Measurements from ENCODE around the gene TBC1D22B. TPM values are rescaled to one million over a fixed set of nuclear protein-coding genes. Genes with fewer than 3 reads are reported as not detected.

Gene TBC1D22B
- total and polyA plus RNA-seq, 2 of the 13 experiments (the other 11 are each of a cell fraction or from before 2014, with no cell fraction given): 9.7 to 12.9 TPM

DNA sequence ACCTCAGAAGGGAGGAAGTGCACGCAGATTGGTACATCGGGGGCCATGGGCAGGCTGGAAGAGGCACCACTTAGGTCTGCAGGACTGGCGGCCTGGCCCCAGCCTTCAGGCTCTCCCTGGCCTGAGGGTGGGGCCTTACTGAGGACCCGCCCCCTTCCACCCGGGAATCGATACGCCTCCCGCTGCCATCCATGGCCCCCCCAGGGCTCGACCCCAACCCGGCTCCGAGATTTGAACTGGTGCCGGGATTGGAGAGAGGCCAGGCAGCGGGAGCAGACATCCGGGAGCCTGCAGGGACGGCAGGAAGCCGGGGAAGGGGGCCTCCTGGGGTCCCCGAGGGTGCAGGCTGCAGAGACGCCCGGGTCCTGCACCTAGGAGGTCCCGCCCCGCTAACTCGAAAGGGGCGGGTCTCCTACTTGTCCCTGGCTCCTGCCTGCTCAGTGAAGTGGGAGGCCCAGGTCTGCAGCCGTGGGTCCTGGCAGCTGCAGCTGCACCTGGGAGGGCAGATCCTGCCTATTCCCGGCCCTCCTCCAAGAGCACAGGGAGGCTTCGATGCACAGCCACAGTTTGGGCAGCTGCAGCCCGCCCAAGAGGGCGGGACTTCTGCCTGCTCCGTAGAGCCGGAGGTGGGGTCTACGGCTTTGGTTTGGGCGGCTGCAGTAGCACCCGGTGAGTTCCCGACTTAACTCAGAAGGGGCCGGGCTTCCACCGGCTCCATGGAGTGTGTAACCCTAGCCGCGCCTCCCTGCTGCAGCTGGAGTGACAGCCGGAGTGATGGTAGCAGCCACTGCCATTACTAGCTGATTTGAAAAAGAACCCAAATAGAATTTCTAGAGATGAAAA, 35.2 kb upstream of the TBC1D22B start (continued):
- 0 out of 2 replicates have a peak, but pooled peaks have one; percentile 11 for TF ChIP-seq ZSCAN25 (CRISPR knock-in tag; IDR thresholded peaks at IDR 0.05)
- TF ChIP-seq NR2F1 (CRISPR knock-in tag; IDR thresholded peaks at IDR 0.05): 0 out of 4 replicates have a peak, but pooled peaks of 1 of the 2 experiments have one; percentile 11
- TF ChIP-seq MBNL3 (CRISPR knock-in tag; conservative IDR thresholded peaks at IDR 0.05): no peak
- TF ChIP-seq SOX6 (IDR thresholded peaks at IDR 0.05): no peak
- peak; percentile 47 for TF ChIP-seq SOX6 (CRISPR knock-in tag; IDR thresholded peaks at IDR 0.05)
- TF ChIP-seq, protein P1, sequence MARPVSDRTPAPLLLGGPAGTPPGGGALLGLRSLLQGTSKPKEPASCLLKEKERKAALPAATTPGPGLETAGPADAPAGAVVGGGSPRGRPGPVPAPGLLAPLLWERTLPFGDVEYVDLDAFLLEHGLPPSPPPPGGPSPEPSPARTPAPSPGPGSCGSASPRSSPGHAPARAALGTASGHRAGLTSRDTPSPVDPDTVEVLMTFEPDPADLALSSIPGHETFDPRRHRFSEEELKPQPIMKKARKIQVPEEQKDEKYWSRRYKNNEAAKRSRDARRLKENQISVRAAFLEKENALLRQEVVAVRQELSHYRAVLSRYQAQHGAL (CRISPR knock-in tag; IDR thresholded peaks at IDR 0.05; ENCODE audit: not compliant biosample characterization): no peak
- peak; percentile 58 for TF ChIP-seq RBM39 (IDR thresholded peaks at IDR 0.05; ENCODE audit: low read depth, low read length, poor library complexity, severe bottlenecking)
- TF ChIP-seq SMAD3 (CRISPR knock-in tag; IDR thresholded peaks at IDR 0.05): 0 out of 2 replicates have a peak, but pooled peaks have one; percentile 57
- 0 out of 2 replicates have a peak, but pooled peaks have one; percentile 31 for TF ChIP-seq ZFP41 (CRISPR knock-in tag; IDR thresholded peaks at IDR 0.05; ENCODE audit: borderline replicate concordance)
- TF ChIP-seq SMAD1 (CRISPR knock-in tag; IDR thresholded peaks at IDR 0.05; ENCODE audit: borderline replicate concordance, low read depth): 0 out of 2 replicates have a peak, but pooled peaks have one; percentile 56
- TF ChIP-seq ZNF619 (CRISPR knock-in tag; IDR thresholded peaks at IDR 0.05): 0 out of 2 replicates have a peak, but pooled peaks have one; percentile 79
- TF ChIP-seq ZNF235 (CRISPR knock-in tag; IDR thresholded peaks at IDR 0.05; ENCODE audit: borderline replicate concordance): peak; percentile 45; the same call in 1 of the 2 replicates
- TF ChIP-seq, protein P2, sequence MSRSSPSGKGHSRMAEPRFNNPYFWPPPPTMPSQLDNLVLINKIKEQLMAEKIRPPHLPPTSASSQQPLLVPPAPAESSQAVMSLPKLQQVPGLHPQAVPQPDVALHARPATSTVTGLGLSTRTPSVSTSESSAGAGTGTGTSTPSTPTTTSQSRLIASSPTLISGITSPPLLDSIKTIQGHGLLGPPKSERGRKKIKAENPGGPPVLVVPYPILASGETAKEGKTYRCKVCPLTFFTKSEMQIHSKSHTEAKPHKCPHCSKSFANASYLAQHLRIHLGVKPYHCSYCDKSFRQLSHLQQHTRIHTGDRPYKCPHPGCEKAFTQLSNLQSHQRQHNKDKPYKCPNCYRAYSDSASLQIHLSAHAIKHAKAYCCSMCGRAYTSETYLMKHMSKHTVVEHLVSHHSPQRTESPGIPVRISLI (CRISPR knock-in tag; IDR thresholded peaks at IDR 0.05; ENCODE audit: borderline replicate concordance): peak; percentile 57
- peak; percentile 46; the same call in 1 of the 2 replicates for TF ChIP-seq MYC (CRISPR knock-in tag; IDR thresholded peaks at IDR 0.05; ENCODE audit: borderline replicate concordance)
- peak; percentile 91; the same call in 1 of the 2 replicates for TF ChIP-seq ZNF230 (CRISPR knock-in tag; IDR thresholded peaks at IDR 0.05)
- TF ChIP-seq ZNF546 (CRISPR knock-in tag; conservative IDR thresholded peaks at IDR 0.05): peak; percentile 77
- no peak for TF ChIP-seq MYNN (CRISPR knock-in tag; IDR thresholded peaks at IDR 0.05; ENCODE audit: low read depth)
- TF ChIP-seq, protein P3, sequence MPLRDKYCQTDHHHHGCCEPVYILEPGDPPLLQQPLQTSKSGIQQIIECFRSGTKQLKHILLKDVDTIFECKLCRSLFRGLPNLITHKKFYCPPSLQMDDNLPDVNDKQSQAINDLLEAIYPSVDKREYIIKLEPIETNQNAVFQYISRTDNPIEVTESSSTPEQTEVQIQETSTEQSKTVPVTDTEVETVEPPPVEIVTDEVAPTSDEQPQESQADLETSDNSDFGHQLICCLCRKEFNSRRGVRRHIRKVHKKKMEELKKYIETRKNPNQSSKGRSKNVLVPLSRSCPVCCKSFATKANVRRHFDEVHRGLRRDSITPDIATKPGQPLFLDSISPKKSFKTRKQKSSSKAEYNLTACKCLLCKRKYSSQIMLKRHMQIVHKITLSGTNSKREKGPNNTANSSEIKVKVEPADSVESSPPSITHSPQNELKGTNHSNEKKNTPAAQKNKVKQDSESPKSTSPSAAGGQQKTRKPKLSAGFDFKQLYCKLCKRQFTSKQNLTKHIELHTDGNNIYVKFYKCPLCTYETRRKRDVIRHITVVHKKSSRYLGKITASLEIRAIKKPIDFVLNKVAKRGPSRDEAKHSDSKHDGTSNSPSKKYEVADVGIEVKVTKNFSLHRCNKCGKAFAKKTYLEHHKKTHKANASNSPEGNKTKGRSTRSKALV (CRISPR knock-in tag; IDR thresholded peaks at IDR 0.05): no peak; the same call in 1 of the 2 replicates
- no peak for TF ChIP-seq GLI4 (CRISPR knock-in tag; IDR thresholded peaks at IDR 0.05; ENCODE audit: borderline replicate concordance)
- no peak for TF ChIP-seq SMAD9 (CRISPR knock-in tag; IDR thresholded peaks at IDR 0.05)
- TF ChIP-seq ZNF446 (CRISPR knock-in tag; IDR thresholded peaks at IDR 0.05): peak; percentile 63; the same call in 1 of the 2 replicates
- TF ChIP-seq, protein P4, sequence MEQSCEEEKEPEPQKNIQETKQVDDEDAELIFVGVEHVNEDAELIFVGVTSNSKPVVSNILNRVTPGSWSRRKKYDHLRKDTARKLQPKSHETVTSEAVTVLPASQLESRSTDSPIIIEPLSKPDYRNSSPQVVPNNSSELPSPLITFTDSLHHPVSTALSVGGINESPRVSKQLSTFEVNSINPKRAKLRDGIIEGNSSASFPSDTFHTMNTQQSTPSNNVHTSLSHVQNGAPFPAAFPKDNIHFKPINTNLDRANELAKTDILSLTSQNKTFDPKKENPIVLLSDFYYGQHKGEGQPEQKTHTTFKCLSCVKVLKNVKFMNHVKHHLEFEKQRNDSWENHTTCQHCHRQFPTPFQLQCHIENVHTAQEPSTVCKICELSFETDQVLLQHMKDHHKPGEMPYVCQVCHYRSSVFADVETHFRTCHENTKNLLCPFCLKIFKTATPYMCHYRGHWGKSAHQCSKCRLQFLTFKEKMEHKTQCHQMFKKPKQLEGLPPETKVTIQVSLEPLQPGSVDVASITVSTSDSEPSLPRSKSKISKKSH (CRISPR knock-in tag; IDR thresholded peaks at IDR 0.05; ENCODE audit: borderline replicate concordance): no peak; the same call in 1 of the 2 replicates

All from HepG2 (cell line).